SK-N-SH (cell line): ENCODE measurements around the gene VPS9D1. TPM values are rescaled to one million over a fixed set of nuclear protein-coding genes. Genes with fewer than 3 reads are reported as not detected.

Source experiments
- CTCF ChIA-PET: fragments of 300-600, 350-600 bp; formaldehyde crosslinking; extraction: SDS; loops from one replicate; lab custom pipeline; 2021; lab: Yijun Ruan, JAX
- POLR2A ChIA-PET: fragments of 350-600 bp; sonication (Branson Sonifier 250); formaldehyde crosslinking; extraction: SDS; loops from one replicate; lab custom pipeline; 2020; ENCODE audit warnings: antibody characterized with exemption, inconsistent platforms; lab: Yijun Ruan, JAX
- DNase-seq: peaks from one replicate; pipeline ENCODE4 v3.0.0; 2012
- H2AFZ ChIP-seq: fragments of 200-600 bp; sonication (generic); 2 replicates; pipeline ENCODE4 v1.8.1; 2016; ENCODE audit warnings: antibody characterized with exemption, mild to moderate bottlenecking, low read depth
- H3F3A ChIP-seq: fragments of 200-600 bp; sonication (generic); replicated peaks from 2 replicates; pipeline ENCODE3; 2016; ENCODE audit warnings: antibody characterized with exemption, mild to moderate bottlenecking; ENCODE audit not compliant: insufficient read depth
- H3K27ac ChIP-seq, 2 experiments: fragments of 200-500 bp in 1 of 2; fragments of 200-600 bp in 1 of 2; sonication (Bioruptor generic) in 1 of 2; sonication (generic), shearing (Covaris generic) in 1 of 2; 2 replicates each; pipeline versions ENCODE4 v1.5.1 to v1.6.1; 2014 to 2016; ENCODE audit warnings: low read depth in 2 of 2, inconsistent platforms in 1 of 2, low read length in 1 of 2, mild to moderate bottlenecking in 1 of 2, mixed read lengths in 1 of 2
- H3K27me3 ChIP-seq: fragments of 200-600 bp; sonication (generic), shearing (Covaris generic); 2 replicates; pipeline ENCODE4 v1.6.1; 2016; ENCODE audit warnings: mixed run types; ENCODE audit not compliant: insufficient read depth
- H3K36me3 ChIP-seq, 2 experiments: fragments of 200-500 bp in 1 of 2; fragments of 200-600 bp in 1 of 2; sonication (Bioruptor generic) in 1 of 2; sonication (generic) in 1 of 2; replicated peaks in 1 of 2; 2 replicates each; pipeline versions ENCODE3 to v1.5.1; 2014 to 2016; ENCODE audit warnings: low read length in 1 of 2, mild to moderate bottlenecking in 1 of 2; ENCODE audit not compliant: insufficient read depth in 2 of 2, control insufficient read depth in 1 of 2
- H3K4me1 ChIP-seq, 2 experiments: fragments of 200-500 bp in 1 of 2; fragments of 200-600 bp in 1 of 2; sonication (Bioruptor generic) in 1 of 2; sonication (generic), shearing (Covaris generic) in 1 of 2; 2 replicates each; pipeline versions ENCODE4 v1.5.1 to v1.6.1; 2014 to 2016; ENCODE audit warnings: low read depth in 1 of 2, low read length in 1 of 2, mixed run types in 1 of 2; ENCODE audit not compliant: insufficient read depth in 2 of 2, control insufficient read depth in 1 of 2
- H3K4me2 ChIP-seq: fragments of 200-600 bp; sonication (generic), shearing (Covaris generic); 2 replicates; pipeline ENCODE4 v1.6.1; 2017; ENCODE audit warnings: mixed run types
- H3K4me3 ChIP-seq, 2 experiments: fragments of 200-500 bp in 1 of 2; fragments of 200-600 bp in 1 of 2; sonication (Bioruptor generic) in 1 of 2; sonication (generic), shearing (Covaris generic) in 1 of 2; 2 replicates each; pipeline versions ENCODE4 v1.5.1 to v1.8.1; 2014 to 2016; ENCODE audit warnings: low read depth in 2 of 2, inconsistent platforms in 1 of 2, low read length in 1 of 2, mild to moderate bottlenecking in 1 of 2, mixed read lengths in 1 of 2, moderate library complexity in 1 of 2
- H3K79me2 ChIP-seq: fragments of 200-600 bp; sonication (generic); 2 replicates; pipeline ENCODE4 v1.8.1; 2017; ENCODE audit warnings: mild to moderate bottlenecking; ENCODE audit not compliant: insufficient read depth
- H3K9ac ChIP-seq: fragments of 200-600 bp; sonication (generic); 2 replicates; pipeline ENCODE4 v1.6.1; 2017; ENCODE audit warnings: mixed run types
- H3K9me2 ChIP-seq: fragments of 200-600 bp; sonication (generic); 2 replicates; pipeline ENCODE4 v1.6.1; 2017; ENCODE audit warnings: mixed run types
- H3K9me3 ChIP-seq: fragments of 200-600 bp; sonication (generic); 2 replicates; pipeline ENCODE4 v1.6.1; 2017; ENCODE audit warnings: mixed run types, mild to moderate bottlenecking, moderate library complexity
- H4K20me1 ChIP-seq: fragments of 200-600 bp; sonication (generic); 2 replicates; pipeline ENCODE4 v1.6.1; 2017; ENCODE audit warnings: mild to moderate bottlenecking, mixed run types; ENCODE audit not compliant: insufficient read depth
- EP300 ChIP-seq, 2 experiments: IDR thresholded peaks; 2 replicates each; pipeline versions ENCODE4 v1.4.0 to v1.6.1; 2012; ENCODE audit warnings: borderline replicate concordance in 1 of 2, low read depth in 1 of 2, low read length in 1 of 2
- FOSL2 ChIP-seq: IDR thresholded peaks from 2 replicates; pipeline ENCODE4 v1.4.0; 2012; ENCODE audit warnings: low read depth, mild to moderate bottlenecking, moderate library complexity, borderline replicate concordance
- GABPA ChIP-seq: IDR thresholded peaks from 2 replicates; pipeline ENCODE4 v1.4.0; 2012; ENCODE audit warnings: low read depth, mild to moderate bottlenecking
- GATA2 ChIP-seq: sonication (generic); formaldehyde crosslinking; IDR thresholded peaks from 2 replicates; pipeline ENCODE4 v1.5.0; 2020; ENCODE audit warnings: mild to moderate bottlenecking, missing genetic modification reagents
- JUND ChIP-seq: IDR thresholded peaks from 2 replicates; pipeline ENCODE4 v1.4.0; 2012
- MEF2A ChIP-seq: IDR thresholded peaks from 2 replicates; pipeline ENCODE4 v1.4.0; 2012; ENCODE audit warnings: low read depth, borderline replicate concordance
- MXI1 ChIP-seq: IDR thresholded peaks from 2 replicates; pipeline ENCODE4 v1.6.1; 2012; ENCODE audit warnings: mild to moderate bottlenecking, low read depth, low read length, improper control_type of control experiment
- NRF1 ChIP-seq: IDR thresholded peaks from 2 replicates; pipeline ENCODE4 v1.6.1; 2012; ENCODE audit warnings: low read depth, mild to moderate bottlenecking, low read length
- RAD21 ChIP-seq: IDR thresholded peaks from 2 replicates; pipeline ENCODE4 v1.6.1; 2012; ENCODE audit warnings: mild to moderate bottlenecking, low read length
- RCOR1 ChIP-seq: fragments of 150-350 bp; IDR thresholded peaks from 2 replicates; pipeline ENCODE4 v1.6.1; 2017; ENCODE audit warnings: antibody characterized with exemption, low read length
- RXRA ChIP-seq: IDR thresholded peaks from 2 replicates; pipeline ENCODE4 v1.4.0; 2012; ENCODE audit warnings: low read depth, mild to moderate bottlenecking, borderline replicate concordance
- SIN3A ChIP-seq: IDR thresholded peaks from 2 replicates; pipeline ENCODE4 v1.6.1; 2012; ENCODE audit warnings: low read depth, mild to moderate bottlenecking, low read length, moderate library complexity, borderline replicate concordance
- SMC3 ChIP-seq: IDR thresholded peaks from 2 replicates; pipeline ENCODE4 v1.6.1; 2012; ENCODE audit warnings: low read depth, low read length, improper control_type of control experiment
- TAF1 ChIP-seq: IDR thresholded peaks from 2 replicates; pipeline ENCODE4 v1.6.1; 2012; ENCODE audit warnings: low read depth, mild to moderate bottlenecking, low read length, moderate library complexity, borderline replicate concordance
- TEAD4 ChIP-seq: IDR thresholded peaks from 2 replicates; pipeline ENCODE4 v1.4.0; 2012; ENCODE audit warnings: mild to moderate bottlenecking, borderline replicate concordance; ENCODE audit not compliant: insufficient read depth
- YY1 ChIP-seq: IDR thresholded peaks from 2 replicates; pipeline ENCODE4 v1.4.0; 2012; ENCODE audit warnings: low read depth, mild to moderate bottlenecking
- WGBS: methylation state at CpG from one replicate; pipeline ENCODE4 v1.1.6; 2017; ENCODE audit warnings: low lambda C conversion rate; 5-methylcytosine and 5-hydroxymethylcytosine counted together
- polyA plus RNA-seq, 3 experiments: library from polyadenylated mRNA; depleted of rRNA; stranded (reverse); fragments of >200 nt; gene quantifications; 2 replicates each; pipeline ENCODE4 v1.2.3, GENCODE V29; 2012
- TF ChIP-seq, protein P1 (sequence below): IDR thresholded peaks from 2 replicates; pipeline ENCODE4 v1.6.1; 2012; ENCODE audit warnings: mild to moderate bottlenecking, low read depth, low read length, moderate library complexity
- TF ChIP-seq, protein P2 (sequence below): fragments of 200-600 bp; sonication (generic); IDR thresholded peaks from 2 replicates; pipeline ENCODE4 v1.6.1; 2017; ENCODE audit warnings: antibody characterized with exemption, mild to moderate bottlenecking, moderate library complexity
- TF ChIP-seq, protein P3 (sequence below): fragments of 150-350 bp; IDR thresholded peaks from 2 replicates; pipeline ENCODE4 v1.6.1; 2017; ENCODE audit warnings: antibody characterized with exemption, low read length, low read depth, borderline replicate concordance

Gene VPS9D1
- polyA plus RNA-seq, 1 of the 3 experiments (the other 2 are of a cell fraction), result 10.1 TPM

DNA sequence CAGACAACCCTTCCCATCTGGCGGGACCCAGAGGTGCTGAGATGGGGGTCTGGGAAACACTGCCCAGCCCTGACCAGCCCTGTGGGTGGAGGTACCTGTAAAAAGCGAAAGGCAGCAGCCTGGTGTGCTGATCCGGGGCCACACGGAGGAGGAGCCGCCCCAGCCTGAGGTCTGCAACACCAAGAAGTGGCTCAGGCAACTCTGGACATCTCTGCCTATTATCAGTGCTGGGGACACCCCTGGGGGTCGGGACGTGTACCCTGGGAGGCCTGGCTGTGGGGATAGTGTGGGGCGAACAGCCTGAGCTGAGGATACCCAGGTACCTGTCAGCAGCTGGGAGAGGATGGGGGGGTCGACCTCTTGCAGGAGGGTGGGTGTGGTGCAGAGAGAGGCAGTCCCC is 18.7 kb upstream of the VPS9D1 start (continued):
- TF ChIP-seq, protein P1, sequence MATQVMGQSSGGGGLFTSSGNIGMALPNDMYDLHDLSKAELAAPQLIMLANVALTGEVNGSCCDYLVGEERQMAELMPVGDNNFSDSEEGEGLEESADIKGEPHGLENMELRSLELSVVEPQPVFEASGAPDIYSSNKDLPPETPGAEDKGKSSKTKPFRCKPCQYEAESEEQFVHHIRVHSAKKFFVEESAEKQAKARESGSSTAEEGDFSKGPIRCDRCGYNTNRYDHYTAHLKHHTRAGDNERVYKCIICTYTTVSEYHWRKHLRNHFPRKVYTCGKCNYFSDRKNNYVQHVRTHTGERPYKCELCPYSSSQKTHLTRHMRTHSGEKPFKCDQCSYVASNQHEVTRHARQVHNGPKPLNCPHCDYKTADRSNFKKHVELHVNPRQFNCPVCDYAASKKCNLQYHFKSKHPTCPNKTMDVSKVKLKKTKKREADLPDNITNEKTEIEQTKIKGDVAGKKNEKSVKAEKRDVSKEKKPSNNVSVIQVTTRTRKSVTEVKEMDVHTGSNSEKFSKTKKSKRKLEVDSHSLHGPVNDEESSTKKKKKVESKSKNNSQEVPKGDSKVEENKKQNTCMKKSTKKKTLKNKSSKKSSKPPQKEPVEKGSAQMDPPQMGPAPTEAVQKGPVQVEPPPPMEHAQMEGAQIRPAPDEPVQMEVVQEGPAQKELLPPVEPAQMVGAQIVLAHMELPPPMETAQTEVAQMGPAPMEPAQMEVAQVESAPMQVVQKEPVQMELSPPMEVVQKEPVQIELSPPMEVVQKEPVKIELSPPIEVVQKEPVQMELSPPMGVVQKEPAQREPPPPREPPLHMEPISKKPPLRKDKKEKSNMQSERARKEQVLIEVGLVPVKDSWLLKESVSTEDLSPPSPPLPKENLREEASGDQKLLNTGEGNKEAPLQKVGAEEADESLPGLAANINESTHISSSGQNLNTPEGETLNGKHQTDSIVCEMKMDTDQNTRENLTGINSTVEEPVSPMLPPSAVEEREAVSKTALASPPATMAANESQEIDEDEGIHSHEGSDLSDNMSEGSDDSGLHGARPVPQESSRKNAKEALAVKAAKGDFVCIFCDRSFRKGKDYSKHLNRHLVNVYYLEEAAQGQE, result no peak
- no peak for TF ChIP-seq SIN3A

DNA sequence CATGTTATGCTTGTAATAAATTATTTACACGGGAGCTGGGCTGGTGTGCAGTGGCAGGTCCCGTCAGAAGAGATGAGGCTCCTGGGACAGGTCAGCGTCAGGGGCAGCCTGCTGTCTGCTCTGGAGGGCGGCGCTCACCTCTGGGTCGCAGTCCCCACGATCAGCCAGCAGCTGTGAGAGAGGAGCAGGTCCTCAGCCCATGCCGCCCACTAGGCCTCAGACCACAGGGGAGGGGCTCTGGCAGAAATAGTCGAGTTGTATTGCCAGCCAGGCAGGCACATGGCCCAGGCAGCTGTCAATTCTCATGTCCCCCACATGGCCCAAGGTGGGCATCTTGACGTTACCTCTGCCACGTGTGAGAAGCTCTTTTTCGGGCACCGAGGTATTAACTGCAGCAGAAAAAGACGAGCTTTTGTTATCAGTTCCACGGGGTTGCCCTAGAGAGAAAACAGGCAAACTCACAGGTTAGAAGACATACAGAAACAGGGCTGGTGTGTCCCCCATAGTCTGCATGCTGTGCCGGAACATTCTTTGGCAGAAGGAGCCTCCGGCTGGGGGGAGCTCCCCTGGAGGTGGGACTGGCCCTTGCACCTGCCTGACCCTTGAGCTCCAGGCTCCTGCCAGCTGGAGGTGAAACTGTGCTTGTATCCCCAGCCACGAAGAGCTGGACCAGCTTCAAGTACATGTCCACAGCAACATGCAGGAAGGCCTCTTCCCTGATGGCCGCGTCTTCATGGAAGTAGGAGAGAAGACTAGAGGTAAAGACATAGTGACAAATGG is 18.0 kb upstream of the VPS9D1 start:
- ChIA-PET CTCF (interaction anchor here (0.7 to 1.4 kb wide), 2 partner anchors 15 to 33 kb away, joined by 3 to 4 read pairs; no protein-coding TSS in a partner anchor), POLR2A (interaction anchor here (1.0 to 1.4 kb wide), 2 partner anchors 18 to 122 kb away, joined by 3 to 4 read pairs; no protein-coding TSS in a partner anchor)
- Histone ChIP-seq H3K9me2 (no peaks in the 10 kb centered on the region), H3K36me3 (peaks cover 50 to 54% of the 10 kb centered on the region in 2 experiments), H3K4me3 (no peak overlapping the region), H3K9ac (no peak overlapping the region), H3K4me1 (no peaks in the 10 kb centered on the region; a peak in 1 of 4 replicates), H3K4me2 (no peak overlapping the region), H3F3A (peaks cover 20% of the 10 kb centered on the region), H3K27ac (no peak overlapping the region), H3K27me3 (no peaks in the 10 kb centered on the region), H3K79me2 (peaks cover 17% of the 10 kb centered on the region; the same call in 1 of the 2 replicates), H4K20me1 (no peaks in the 10 kb centered on the region; the same call in 1 of the 2 replicates), H3K9me3 (no peaks in the 10 kb centered on the region), H2AFZ (no peak overlapping the region)
- WGBS, result 90% methylated on average over 12 of the region's 20 CpGs
- no peak for DNase-seq
- TF ChIP-seq, protein P2, sequence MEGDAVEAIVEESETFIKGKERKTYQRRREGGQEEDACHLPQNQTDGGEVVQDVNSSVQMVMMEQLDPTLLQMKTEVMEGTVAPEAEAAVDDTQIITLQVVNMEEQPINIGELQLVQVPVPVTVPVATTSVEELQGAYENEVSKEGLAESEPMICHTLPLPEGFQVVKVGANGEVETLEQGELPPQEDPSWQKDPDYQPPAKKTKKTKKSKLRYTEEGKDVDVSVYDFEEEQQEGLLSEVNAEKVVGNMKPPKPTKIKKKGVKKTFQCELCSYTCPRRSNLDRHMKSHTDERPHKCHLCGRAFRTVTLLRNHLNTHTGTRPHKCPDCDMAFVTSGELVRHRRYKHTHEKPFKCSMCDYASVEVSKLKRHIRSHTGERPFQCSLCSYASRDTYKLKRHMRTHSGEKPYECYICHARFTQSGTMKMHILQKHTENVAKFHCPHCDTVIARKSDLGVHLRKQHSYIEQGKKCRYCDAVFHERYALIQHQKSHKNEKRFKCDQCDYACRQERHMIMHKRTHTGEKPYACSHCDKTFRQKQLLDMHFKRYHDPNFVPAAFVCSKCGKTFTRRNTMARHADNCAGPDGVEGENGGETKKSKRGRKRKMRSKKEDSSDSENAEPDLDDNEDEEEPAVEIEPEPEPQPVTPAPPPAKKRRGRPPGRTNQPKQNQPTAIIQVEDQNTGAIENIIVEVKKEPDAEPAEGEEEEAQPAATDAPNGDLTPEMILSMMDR, result no peak
- no peak for TF ChIP-seq SIN3A
- TF ChIP-seq TAF1, result no peak
- no peak for TF ChIP-seq NRF1
- TF ChIP-seq GATA2 (CRISPR knock-in tag), result no peak
- TF ChIP-seq SMC3, result no peak
- no peak for TF ChIP-seq EP300 (IDR thresholded peaks at IDR 0.05; ENCODE audit: borderline replicate concordance in 1 of 2, low read depth in 1 of 2, low read length in 1 of 2)
- TF ChIP-seq JUND, result no peak
- no peak for TF ChIP-seq MEF2A
- TF ChIP-seq FOSL2, result no peak
- TF ChIP-seq, protein P1, result no peak
- no peak for TF ChIP-seq MXI1
- no peak for TF ChIP-seq RAD21
- TF ChIP-seq RXRA, result no peak
- TF ChIP-seq RCOR1, result no peak
- no peak for TF ChIP-seq GABPA
- TF ChIP-seq, protein P3, sequence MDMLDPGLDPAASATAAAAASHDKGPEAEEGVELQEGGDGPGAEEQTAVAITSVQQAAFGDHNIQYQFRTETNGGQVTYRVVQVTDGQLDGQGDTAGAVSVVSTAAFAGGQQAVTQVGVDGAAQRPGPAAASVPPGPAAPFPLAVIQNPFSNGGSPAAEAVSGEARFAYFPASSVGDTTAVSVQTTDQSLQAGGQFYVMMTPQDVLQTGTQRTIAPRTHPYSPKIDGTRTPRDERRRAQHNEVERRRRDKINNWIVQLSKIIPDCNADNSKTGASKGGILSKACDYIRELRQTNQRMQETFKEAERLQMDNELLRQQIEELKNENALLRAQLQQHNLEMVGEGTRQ, result no peak
- no peak for TF ChIP-seq YY1
- TF ChIP-seq TEAD4, result no peak
